Smooth muscle cell (in vitro differentiated cells): Measurements from ENCODE around the gene CD59. TPM values are rescaled to one million over a fixed set of nuclear protein-coding genes. Genes with fewer than 3 reads are reported as not detected.

Experiments
- DNase-seq: peaks from one replicate; lab custom pipeline; 2025; ENCODE audit not compliant: unreplicated experiment; lab: John Stamatoyannopoulos, UW
- H2AFZ ChIP-seq: fragments of 200-600 bp; sonication (generic); 2 replicates; pipeline ENCODE4 v1.6.0; 2016; ENCODE audit warnings: antibody characterized with exemption, low read depth, mild to moderate bottlenecking
- H3F3A ChIP-seq: fragments of 200-600 bp; sonication (generic); 2 replicates; pipeline ENCODE4 v1.6.0; 2017; ENCODE audit warnings: antibody characterized with exemption, low read depth
- H3K27ac ChIP-seq: fragments of 200-600 bp; sonication (generic); 2 replicates; pipeline ENCODE4 v1.5.1; 2016; ENCODE audit warnings: low read depth, mild to moderate bottlenecking
- H3K27me3 ChIP-seq: fragments of 200-600 bp; sonication (generic); 2 replicates; pipeline ENCODE4 v1.6.1; 2016; ENCODE audit warnings: low read depth, mild to moderate bottlenecking
- H3K36me3 ChIP-seq: fragments of 200-600 bp; sonication (generic); 2 replicates; pipeline ENCODE4 v1.5.1; 2016; ENCODE audit warnings: low read depth
- H3K4me1 ChIP-seq: fragments of 200-600 bp; sonication (generic); 2 replicates; pipeline ENCODE4 v1.5.1; 2016; ENCODE audit warnings: low read depth
- H3K4me2 ChIP-seq: fragments of 200-600 bp; sonication (generic); 2 replicates; pipeline ENCODE4 v1.6.0; 2016; ENCODE audit warnings: mild to moderate bottlenecking
- H3K4me3 ChIP-seq: fragments of 200-600 bp; sonication (generic); 2 replicates; pipeline ENCODE4 v1.5.1; 2016; ENCODE audit warnings: mild to moderate bottlenecking
- H3K79me2 ChIP-seq: fragments of 200-600 bp; sonication (generic); 2 replicates; pipeline ENCODE4 v1.6.0; 2016; ENCODE audit warnings: low read depth, mild to moderate bottlenecking
- H3K9ac ChIP-seq: fragments of 200-600 bp; sonication (generic); 2 replicates; pipeline ENCODE4 v1.6.0; 2016; ENCODE audit warnings: low read depth
- H3K9me3 ChIP-seq: fragments of 200-600 bp; sonication (generic); replicated peaks from 2 replicates; pipeline ENCODE4 v1.5.1; 2016; ENCODE audit warnings: low read depth
- H4K20me1 ChIP-seq: fragments of 200-600 bp; sonication (generic); 2 replicates; pipeline ENCODE4 v1.6.0; 2016; ENCODE audit warnings: low read depth
- CTCF ChIP-seq: fragments of 200-600 bp; sonication (generic); IDR thresholded peaks from 2 replicates; pipeline ENCODE4 v1.5.1; 2017; ENCODE audit warnings: borderline replicate concordance, mild to moderate bottlenecking, antibody characterized with exemption; ENCODE audit not compliant: insufficient read depth, poor library complexity, severe bottlenecking
- WGBS: methylation state at CpG from one replicate; pipeline ENCODE4 v1.1.7; 2016; ENCODE audit warnings: low lambda C conversion rate; 5-methylcytosine and 5-hydroxymethylcytosine counted together
- polyA plus RNA-seq: library from polyadenylated mRNA; unstranded; fragments of >200 nt; fragmentation: Nextera tagmentation; extraction: Ambion mirVana; gene quantifications from 2 replicates; pipeline ENCODE4 v1.2.1, GENCODE V29; 2016
- total RNA-seq: library from RNA; depleted of rRNA; stranded (reverse); fragments of >200 nt; gene quantifications from 2 replicates; pipeline ENCODE4 v1.2.3, GENCODE V29; 2014

Gene CD59
- total and polyA plus RNA-seq, 2 experiments from 2014 or later = 291 to 563 TPM

- no peak overlapping the region for H3K27ac ChIP-seq
- no peaks in the 10 kb centered on the region for H3K79me2 ChIP-seq
- H3K27me3 ChIP-seq = no peaks in the 10 kb centered on the region
- H3K9me3 ChIP-seq = no peaks in the 10 kb centered on the region
- no peaks in the 10 kb centered on the region for H3F3A ChIP-seq
- DNase-seq = no peak
- no peak for TF ChIP-seq CTCF
- WGBS = 91% methylated on average over 7 of the region's 7 CpGs
- H3K4me2 ChIP-seq = no peak overlapping the region
- H3K4me3 ChIP-seq = no peak overlapping the region
- peaks cover 3% of the 10 kb centered on the region for H3K4me1 ChIP-seq
- no peaks in the 10 kb centered on the region for H4K20me1 ChIP-seq
- no peak overlapping the region for H2AFZ ChIP-seq
- H3K36me3 ChIP-seq = no peaks in the 10 kb centered on the region
- no peak overlapping the region for H3K9ac ChIP-seq
Observed at GRCh38 chr11:33741806-33742205, 5.6 kb upstream of the CD59 start.

GRCh38 chr11:33737362-33737821 lies 1.2 kb upstream of the CD59 start:
- no peak overlapping the region for H3K9ac ChIP-seq
- H3F3A ChIP-seq = no peaks in the 10 kb centered on the region
- H3K4me2 ChIP-seq = peak overlapping the region; percentile 89
- H4K20me1 ChIP-seq = peaks cover 28% of the 10 kb centered on the region
- peaks cover 14% of the 10 kb centered on the region for H3K4me1 ChIP-seq
- H3K27me3 ChIP-seq = no peaks in the 10 kb centered on the region
- no peak overlapping the region for H2AFZ ChIP-seq
- peaks cover 36% of the 10 kb centered on the region for H3K79me2 ChIP-seq
- DNase-seq = no peak
- no peaks in the 10 kb centered on the region for H3K9me3 ChIP-seq
- TF ChIP-seq CTCF = no peak
- H3K36me3 ChIP-seq = no peaks in the 10 kb centered on the region
- no peak overlapping the region for H3K4me3 ChIP-seq
- peak overlapping the region; percentile 91 for H3K27ac ChIP-seq
- WGBS = 73% methylated on average over 3 of the region's 3 CpGs

- H3K79me2 ChIP-seq = peaks cover 55% of the 10 kb centered on the region
- no peaks in the 10 kb centered on the region for H3F3A ChIP-seq
- no peak for DNase-seq
- 2% methylated on average over 53 of the region's 53 CpGs for WGBS
- peak overlapping the region; percentile 82 for H2AFZ ChIP-seq
- TF ChIP-seq CTCF = no peak
- no peaks in the 10 kb centered on the region for H3K9me3 ChIP-seq
- H3K27ac ChIP-seq = peak overlapping the region; percentile 91
- peak overlapping the region; percentile 97 for H3K4me3 ChIP-seq
- no peaks in the 10 kb centered on the region for H3K36me3 ChIP-seq
- no peaks in the 10 kb centered on the region for H3K27me3 ChIP-seq
- peaks cover 14% of the 10 kb centered on the region for H3K4me1 ChIP-seq
- H3K4me2 ChIP-seq = peak overlapping the region; percentile 89
- peak overlapping the region; percentile 98 for H3K9ac ChIP-seq
- peaks cover 47% of the 10 kb centered on the region for H4K20me1 ChIP-seq
Observed at GRCh38 chr11:33735271-33736147, 714 bp downstream of the CD59 start.
